SK-N-SH treated with all-trans-retinoic acid at 6 μM for 48 hours (cell line): ENCODE measurements around the gene SDHA.

ENCODE experiments used
- ATAC-seq: fragments of 200-7000 bp; cut with Tn5 transposase; 3 replicates; pipeline ENCODE4 v1.9.1; 2020; ENCODE audit warnings: mild to moderate bottlenecking, moderate library complexity
- BACH2 ChIP-seq: fragments of 250-450 bp; sonication (Bioruptor Pico); IDR thresholded peaks from 2 replicates; pipeline ENCODE4 v1.9.0; 2021; ENCODE audit warnings: mild to moderate bottlenecking, borderline replicate concordance
- CSDC2 ChIP-seq: fragments of 250-450 bp; sonication (Bioruptor Pico); IDR thresholded peaks from 2 replicates; pipeline ENCODE4 v1.5.0; 2020; ENCODE audit warnings: mild to moderate bottlenecking, moderate library complexity
- GLIS3 ChIP-seq: fragments of 250-450 bp; sonication (Bioruptor Pico); IDR thresholded peaks from 2 replicates; pipeline ENCODE4 v1.5.0; 2020; ENCODE audit warnings: mild to moderate bottlenecking, moderate library complexity
- ISL1 ChIP-seq: fragments of 250-450 bp; sonication (Bioruptor Pico); IDR thresholded peaks from 2 replicates; pipeline ENCODE4 v2.1.2; 2022; ENCODE audit warnings: mild to moderate bottlenecking, moderate library complexity
- PATZ1 ChIP-seq: fragments of 250-450 bp; sonication (Bioruptor Pico); IDR thresholded peaks from 2 replicates; pipeline ENCODE4 v1.8.0; 2020; ENCODE audit warnings: mild to moderate bottlenecking, moderate library complexity, borderline replicate concordance
- PPARA ChIP-seq: fragments of 250-450 bp; sonication (Bioruptor Pico); IDR thresholded peaks from 2 replicates; pipeline ENCODE4 v1.5.0; 2020; ENCODE audit warnings: mild to moderate bottlenecking, borderline replicate concordance
- RARB ChIP-seq: fragments of 250-450 bp; sonication (Bioruptor Pico); IDR thresholded peaks from 2 replicates; pipeline ENCODE4 v1.8.0; 2021; ENCODE audit warnings: mild to moderate bottlenecking, moderate library complexity
- SNAI2 ChIP-seq: fragments of 250-450 bp; sonication (Bioruptor Pico); IDR thresholded peaks from 2 replicates; pipeline ENCODE4 v1.5.0; 2020; ENCODE audit warnings: mild to moderate bottlenecking, moderate library complexity
- TCF4 ChIP-seq: fragments of 250-450 bp; sonication (Bioruptor Pico); IDR thresholded peaks from 2 replicates; pipeline ENCODE4 v1.8.0; 2021; ENCODE audit warnings: mild to moderate bottlenecking, moderate library complexity, borderline replicate concordance
- TOX ChIP-seq: fragments of 250-450 bp; sonication (Bioruptor Pico); IDR thresholded peaks from 2 replicates; pipeline ENCODE4 v1.8.0; 2021; ENCODE audit warnings: mild to moderate bottlenecking, moderate library complexity, borderline replicate concordance
- TSHZ2 ChIP-seq: fragments of 250-450 bp; sonication (Bioruptor Pico); IDR thresholded peaks from 2 replicates; pipeline ENCODE4 v1.5.0; 2020; ENCODE audit warnings: mild to moderate bottlenecking, moderate library complexity
- ZC3H10 ChIP-seq: fragments of 250-450 bp; sonication (Bioruptor Pico); IDR thresholded peaks from 2 replicates; pipeline ENCODE4 v1.5.1; 2021; ENCODE audit warnings: mild to moderate bottlenecking, moderate library complexity
- ZFP30 ChIP-seq: fragments of 450-650 bp; formaldehyde crosslinking; IDR thresholded peaks from 2 replicates; pipeline ENCODE4 v1.5.0; 2022; ENCODE audit warnings: mild to moderate bottlenecking, moderate library complexity
- ZNF565 ChIP-seq: fragments of 450-650 bp; formaldehyde crosslinking; conservative IDR thresholded peaks from 2 replicates; pipeline ENCODE4 v1.5.0; 2020; ENCODE audit warnings: low read depth, mild to moderate bottlenecking, moderate library complexity
- ZNF70 ChIP-seq: fragments of 450-650 bp; formaldehyde crosslinking; IDR thresholded peaks from 2 replicates; pipeline ENCODE4 v1.5.0; 2020; ENCODE audit warnings: mild to moderate bottlenecking, moderate library complexity
- ZNF8 ChIP-seq: fragments of 450-650 bp; formaldehyde crosslinking; IDR thresholded peaks from 2 replicates; pipeline ENCODE4 v1.5.0; 2020; ENCODE audit warnings: mild to moderate bottlenecking, moderate library complexity
- TF ChIP-seq, protein P1 (sequence below): fragments of 250-450 bp; sonication (Bioruptor Pico); IDR thresholded peaks from 2 replicates; pipeline ENCODE4 v1.8.0; 2021; ENCODE audit warnings: low read depth, mild to moderate bottlenecking, moderate library complexity, borderline replicate concordance
- TF ChIP-seq, protein P2 (sequence below): fragments of 250-450 bp; sonication (Bioruptor Pico); IDR thresholded peaks from 2 replicates; pipeline ENCODE4 v1.5.1; 2021; ENCODE audit warnings: mild to moderate bottlenecking, moderate library complexity

The SDHA gene

DNA sequence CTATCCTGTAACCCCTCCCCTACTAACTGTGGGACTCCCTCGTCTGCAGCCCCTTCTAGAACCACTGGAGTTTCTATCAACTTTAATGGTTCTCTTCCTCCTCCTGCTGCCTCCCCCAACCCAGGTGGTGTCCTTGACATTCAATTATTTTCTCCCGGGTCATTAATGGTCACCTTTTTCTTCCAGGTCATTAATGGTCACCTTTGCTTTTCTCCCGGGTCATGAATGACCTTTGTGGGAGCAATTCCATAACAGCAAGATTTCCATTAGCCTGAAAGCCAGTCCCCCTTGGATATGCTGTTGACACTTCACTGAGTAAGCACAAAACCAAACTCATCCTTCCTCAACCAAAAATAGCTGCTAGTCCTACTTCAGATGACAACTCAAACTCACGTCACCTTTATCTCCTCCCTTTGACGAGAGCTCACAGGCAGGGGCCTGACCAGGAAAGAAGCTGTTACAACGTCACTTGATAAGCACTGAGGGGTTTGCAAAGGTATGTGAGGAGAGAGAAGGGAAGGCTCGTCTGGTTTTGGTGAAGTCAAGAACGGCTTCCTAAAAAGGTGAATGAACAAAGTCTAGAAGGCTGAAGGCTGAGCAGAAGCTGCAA, 11.1 kb upstream of the SDHA start:
- no peak for TF ChIP-seq TOX (CRISPR knock-in tag)
- TF ChIP-seq ZNF565 = no peak
- TF ChIP-seq RARB = no peak
- no peak for ATAC-seq

- TF ChIP-seq, protein P1, sequence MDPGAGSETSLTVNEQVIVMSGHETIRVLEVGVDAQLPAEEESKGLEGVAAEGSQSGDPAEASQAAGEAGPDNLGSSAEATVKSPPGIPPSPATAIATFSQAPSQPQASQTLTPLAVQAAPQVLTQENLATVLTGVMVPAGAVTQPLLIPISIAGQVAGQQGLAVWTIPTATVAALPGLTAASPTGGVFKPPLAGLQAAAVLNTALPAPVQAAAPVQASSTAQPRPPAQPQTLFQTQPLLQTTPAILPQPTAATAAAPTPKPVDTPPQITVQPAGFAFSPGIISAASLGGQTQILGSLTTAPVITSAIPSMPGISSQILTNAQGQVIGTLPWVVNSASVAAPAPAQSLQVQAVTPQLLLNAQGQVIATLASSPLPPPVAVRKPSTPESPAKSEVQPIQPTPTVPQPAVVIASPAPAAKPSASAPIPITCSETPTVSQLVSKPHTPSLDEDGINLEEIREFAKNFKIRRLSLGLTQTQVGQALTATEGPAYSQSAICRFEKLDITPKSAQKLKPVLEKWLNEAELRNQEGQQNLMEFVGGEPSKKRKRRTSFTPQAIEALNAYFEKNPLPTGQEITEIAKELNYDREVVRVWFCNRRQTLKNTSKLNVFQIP (CRISPR knock-in tag) = no peak
- no peak for TF ChIP-seq ZC3H10
- TF ChIP-seq PPARA (CRISPR knock-in tag) = no peak
- no peak for TF ChIP-seq ISL1 (CRISPR knock-in tag)
- no peak for TF ChIP-seq ZNF70 (CRISPR knock-in tag)
These were observed 10.5 kb upstream of the SDHA start for GRCh38 chr5:207599-207998.

GRCh38 chr5:208449-209114, 9.5 kb upstream of the SDHA start:
- ATAC-seq = no peak
- TF ChIP-seq RARB = no peak
- no peak for TF ChIP-seq TCF4 (CRISPR knock-in tag)
- no peak for TF ChIP-seq TSHZ2 (CRISPR knock-in tag)
- TF ChIP-seq, protein P2, sequence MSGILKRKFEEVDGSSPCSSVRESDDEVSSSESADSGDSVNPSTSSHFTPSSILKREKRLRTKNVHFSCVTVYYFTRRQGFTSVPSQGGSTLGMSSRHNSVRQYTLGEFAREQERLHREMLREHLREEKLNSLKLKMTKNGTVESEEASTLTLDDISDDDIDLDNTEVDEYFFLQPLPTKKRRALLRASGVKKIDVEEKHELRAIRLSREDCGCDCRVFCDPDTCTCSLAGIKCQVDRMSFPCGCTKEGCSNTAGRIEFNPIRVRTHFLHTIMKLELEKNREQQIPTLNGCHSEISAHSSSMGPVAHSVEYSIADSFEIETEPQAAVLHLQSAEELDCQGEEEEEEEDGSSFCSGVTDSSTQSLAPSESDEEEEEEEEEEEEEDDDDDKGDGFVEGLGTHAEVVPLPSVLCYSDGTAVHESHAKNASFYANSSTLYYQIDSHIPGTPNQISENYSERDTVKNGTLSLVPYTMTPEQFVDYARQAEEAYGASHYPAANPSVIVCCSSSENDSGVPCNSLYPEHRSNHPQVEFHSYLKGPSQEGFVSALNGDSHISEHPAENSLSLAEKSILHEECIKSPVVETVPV (CRISPR knock-in tag) = no peak
- TF ChIP-seq PATZ1 (CRISPR knock-in tag) = no peak
- TF ChIP-seq ISL1 (CRISPR knock-in tag) = no peak
- no peak for TF ChIP-seq ZNF8
- TF ChIP-seq BACH2 (CRISPR knock-in tag) = no peak
- no peak for TF ChIP-seq GLIS3 (CRISPR knock-in tag)
- no peak for TF ChIP-seq ZNF565
- TF ChIP-seq SNAI2 (CRISPR knock-in tag) = no peak
- no peak for TF ChIP-seq ZFP30 (CRISPR knock-in tag)
- TF ChIP-seq TOX (CRISPR knock-in tag) = no peak
- TF ChIP-seq ZC3H10 = no peak
- TF ChIP-seq CSDC2 (CRISPR knock-in tag) = no peak
- TF ChIP-seq, protein P1 (CRISPR knock-in tag) = no peak

More at GRCh38 chr5:207599-207998, 10.5 kb upstream of the SDHA start:
- ATAC-seq = no peak
